DND-41 (cell line): ENCODE data around the gene GNB3.

Experiments used
- ATAC-seq: fragments of 200-7000 bp; cut with Tn5 transposase; 3 replicates; pipeline ENCODE4 v1.9.1; 2021; ENCODE audit warnings: low read depth; ENCODE audit not compliant: insufficient read depth
- DNase-seq: peaks from one replicate; pipeline ENCODE4 v3.0.0-alpha.2; 2020
- H2AFZ ChIP-seq: 2 replicates; pipeline ENCODE4 v1.6.0; 2012; ENCODE audit warnings: low read depth, low read length
- H3K27ac ChIP-seq: 2 replicates; pipeline ENCODE4 v1.5.1; 2012; ENCODE audit warnings: low read length, inconsistent platforms
- H3K27me3 ChIP-seq: fragments of 200-600 bp; sonication (generic); 2 replicates; pipeline ENCODE4 v1.6.0; 2012; ENCODE audit warnings: low read length, mild to moderate bottlenecking, inconsistent platforms; ENCODE audit not compliant: insufficient read depth, poor library complexity
- H3K36me3 ChIP-seq: 2 replicates; pipeline ENCODE4 v1.5.1; 2012; ENCODE audit warnings: low read length, inconsistent platforms; ENCODE audit not compliant: insufficient read depth
- H3K4me1 ChIP-seq: 2 replicates; pipeline ENCODE4 v1.5.1; 2012; ENCODE audit warnings: mild to moderate bottlenecking, low read length; ENCODE audit not compliant: insufficient read depth
- H3K4me2 ChIP-seq: 2 replicates; pipeline ENCODE4 v1.6.0; 2012; ENCODE audit warnings: mild to moderate bottlenecking, moderate library complexity, low read length, inconsistent platforms; ENCODE audit not compliant: insufficient read depth
- H3K4me3 ChIP-seq, 2 experiments: fragments of 200-600 bp in 1 of 2; shearing (Covaris generic) in 1 of 2; 2 replicates each; pipeline ENCODE4 v1.5.1; 2012 to 2016; ENCODE audit warnings: inconsistent platforms in 2 of 2, low read length in 2 of 2, mild to moderate bottlenecking in 2 of 2, low read depth in 1 of 2, moderate library complexity in 1 of 2
- H3K79me2 ChIP-seq: 2 replicates; pipeline ENCODE4 v1.6.0; 2012; ENCODE audit warnings: low read length, inconsistent platforms; ENCODE audit not compliant: insufficient read depth
- H3K9ac ChIP-seq: 2 replicates; pipeline ENCODE4 v1.6.0; 2012; ENCODE audit warnings: low read depth, mild to moderate bottlenecking, inconsistent platforms, low read length, moderate library complexity
- H3K9me3 ChIP-seq: 2 replicates; pipeline ENCODE4 v1.5.1; 2012; ENCODE audit warnings: low read length, moderate library complexity, mild to moderate bottlenecking, inconsistent platforms; ENCODE audit not compliant: insufficient read depth, severe bottlenecking
- H4K20me1 ChIP-seq: 2 replicates; pipeline ENCODE4 v1.6.0; 2012; ENCODE audit warnings: low read length; ENCODE audit not compliant: insufficient read depth
- CTCF ChIP-seq: IDR thresholded peaks from 2 replicates; pipeline ENCODE4 v1.5.1; 2012; ENCODE audit warnings: borderline replicate concordance, low read length, moderate library complexity, mild to moderate bottlenecking; ENCODE audit not compliant: poor library complexity, severe bottlenecking; ENCODE audit errors: extremely low read depth
- EZH2 ChIP-seq: IDR thresholded peaks from 3 replicates; pipeline ENCODE4 v1.6.1; 2012; ENCODE audit warnings: borderline replicate concordance, low read depth, mild to moderate bottlenecking, moderate library complexity, low read length, inconsistent platforms; ENCODE audit not compliant: severe bottlenecking

The GNB3 gene

GRCh38 chr12:6854036-6854435 is 13.3 kb downstream of the GNB3 start:
- peak overlapping the region; percentile 82; the same call in 1 of the 2 replicates for H3K4me2 ChIP-seq
- peaks cover 56% of the 10 kb centered on the region for H3K79me2 ChIP-seq
- H3K4me1 ChIP-seq: peaks cover 36% of the 10 kb centered on the region
- DNase-seq (no peak), ATAC-seq (no peak)
- peaks cover 32% of the 10 kb centered on the region for H4K20me1 ChIP-seq
- H3K27ac ChIP-seq: no peak overlapping the region
- H3K4me3 ChIP-seq: 0 out of 4 replicates have a peak overlapping the region, but pooled peaks of 1 of the 2 experiments have one; percentile 87
- no peak overlapping the region for H2AFZ ChIP-seq
- peak overlapping the region; percentile 81 for H3K9ac ChIP-seq
- no peaks in the 10 kb centered on the region for H3K27me3 ChIP-seq
- peaks cover 69% of the 10 kb centered on the region for H3K36me3 ChIP-seq
- no peaks in the 10 kb centered on the region for H3K9me3 ChIP-seq
- TF ChIP-seq CTCF: no peak
- no peak for TF ChIP-seq EZH2

- Histone ChIP-seq H2AFZ (no peak overlapping the region), H3K36me3 (peaks cover 67% of the 10 kb centered on the region), H3K9ac (no peak overlapping the region), H3K9me3 (no peaks in the 10 kb centered on the region), H3K27me3 (no peaks in the 10 kb centered on the region), H4K20me1 (peaks cover 29% of the 10 kb centered on the region), H3K4me3 (no peak overlapping the region), H3K4me2 (no peak overlapping the region), H3K4me1 (peaks cover 24% of the 10 kb centered on the region), H3K79me2 (peaks cover 43% of the 10 kb centered on the region), H3K27ac (no peak overlapping the region)
- TF ChIP-seq CTCF: no peak
- no peak for ATAC-seq
- no peak for DNase-seq
Observed at GRCh38 chr12:6855322-6855721, 14.6 kb downstream of the GNB3 start.

- Histone ChIP-seq H3K4me3 (no peak overlapping the region), H3K9me3 (no peaks in the 10 kb centered on the region), H3K27ac (no peak overlapping the region), H4K20me1 (peaks cover 16% of the 10 kb centered on the region), H3K36me3 (peaks cover 93% of the 10 kb centered on the region), H3K4me1 (peaks cover 5% of the 10 kb centered on the region), H3K79me2 (peaks cover 22% of the 10 kb centered on the region), H3K4me2 (no peak overlapping the region), H3K9ac (no peak overlapping the region), H2AFZ (no peak overlapping the region), H3K27me3 (no peaks in the 10 kb centered on the region)
- ATAC-seq (no peak), DNase-seq (no peak)
- TF ChIP-seq EZH2: no peak
- no peak for TF ChIP-seq CTCF
Observed at GRCh38 chr12:6858799-6859198, 18.1 kb downstream of the GNB3 start.

- peaks cover 97% of the 10 kb centered on the region for H3K36me3 ChIP-seq
- no peak overlapping the region for H2AFZ ChIP-seq
- TF ChIP-seq CTCF: no peak
- no peak for TF ChIP-seq EZH2
- ATAC-seq (no peak), DNase-seq (no peak)
- peaks cover 4% of the 10 kb centered on the region; the same call in 1 of the 2 replicates for H4K20me1 ChIP-seq
- no peaks in the 10 kb centered on the region for H3K27me3 ChIP-seq
- no peak overlapping the region for H3K27ac ChIP-seq
- H3K9me3 ChIP-seq: no peaks in the 10 kb centered on the region
- no peak overlapping the region for H3K4me3 ChIP-seq
- H3K79me2 ChIP-seq: peaks cover 9% of the 10 kb centered on the region
- no peak overlapping the region for H3K4me2 ChIP-seq
- H3K4me1 ChIP-seq: no peaks in the 10 kb centered on the region
- no peak overlapping the region for H3K9ac ChIP-seq
Observed at GRCh38 chr12:6860116-6860515, 19.4 kb downstream of the GNB3 start.
